Prostate gland (tissue), 2 donors: ENCODE results near the gene WDR90.

Source experiments
- CTCF ChIP-seq, 4 experiments: fragments of 200-600 bp in 2 of 4; fragments of 450-650 bp in 2 of 4; sonication (generic) in 2 of 4; IDR thresholded peaks; 1 replicate in 3 of 4; 2 replicates in 1 of 4; pipeline ENCODE4 v1.5.1; 2016 to 2019; ENCODE audit warnings: antibody characterized with exemption in 4 of 4, mild to moderate bottlenecking in 2 of 4, moderate library complexity in 2 of 4
- POLR2A ChIP-seq: fragments of 450-650 bp; IDR thresholded peaks from one replicate; pipeline ENCODE4 v1.6.1; 2016; ENCODE audit warnings: antibody characterized with exemption, mild to moderate bottlenecking
- POLR2AphosphoS5 ChIP-seq: sonication (generic); formaldehyde crosslinking; IDR thresholded peaks from one replicate; pipeline ENCODE4 v1.6.1; 2017; ENCODE audit warnings: antibody characterized with exemption

- TF ChIP-seq CTCF (IDR thresholded peaks at IDR 0.05): no peak
- no peak for TF ChIP-seq POLR2AphosphoS5
- no peak for TF ChIP-seq POLR2A
Observed at GRCh38 chr16:680625-680945, 31.4 kb downstream of the WDR90 start.
